ENCODE data around the gene MED17.
"Not testable (repeated sequence)": the region's sequence is repeated elsewhere in the genome, so short reads cannot be mapped to it uniquely, and the experiment has no call there.

MED17 gene

GRCh38 chr11:93759123-93759522, 25.0 kb upstream of the MED17 start:
- DNase-seq, result not testable (repeated sequence)

- DNase-seq, result no peak
Observed at GRCh38 chr11:93761910-93762309, 22.2 kb upstream of the MED17 start.

DNA sequence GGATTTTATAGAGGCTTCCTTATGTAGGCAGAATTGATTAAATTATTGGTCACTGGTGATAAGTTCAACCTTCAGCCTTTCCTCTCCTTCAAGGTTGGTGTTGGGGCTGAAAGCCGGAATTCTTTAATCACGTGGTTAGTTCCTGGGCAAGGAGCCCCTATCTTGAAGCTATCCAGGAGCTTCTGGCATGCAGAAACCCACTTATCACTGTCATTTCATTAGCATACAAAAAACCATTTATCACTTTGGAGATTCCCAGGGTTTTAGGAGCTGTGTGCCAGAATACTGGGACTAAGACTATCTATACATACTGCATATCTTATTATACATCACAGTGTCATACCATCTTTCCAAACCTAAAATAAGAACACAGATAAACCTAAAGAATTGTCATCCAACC, 18.5 kb upstream of the MED17 start:
- no peak for DNase-seq

DNA sequence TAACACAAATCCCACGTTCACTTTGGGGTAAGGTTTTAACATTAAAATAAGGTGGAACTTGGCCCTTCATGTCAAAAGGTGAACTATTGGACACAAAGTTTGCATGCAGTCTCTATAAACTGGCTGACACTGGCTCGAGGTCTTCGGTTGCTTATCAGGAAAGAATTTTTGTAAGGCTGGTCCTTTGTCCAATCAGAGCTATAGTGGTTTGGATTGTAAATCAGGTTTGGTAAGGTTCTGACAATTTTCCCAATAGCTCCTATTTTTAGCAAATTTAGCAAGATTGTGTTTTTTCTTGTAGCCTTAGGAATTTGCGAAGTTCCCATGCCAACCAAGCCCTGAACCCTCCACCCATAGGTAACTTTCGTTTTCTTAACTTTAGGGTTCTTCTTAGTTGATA, 17.6 kb upstream of the MED17 start:
- no peak for DNase-seq

GRCh38 chr11:93767018-93767417, 17.1 kb upstream of the MED17 start:
- no peak for DNase-seq

DNA sequence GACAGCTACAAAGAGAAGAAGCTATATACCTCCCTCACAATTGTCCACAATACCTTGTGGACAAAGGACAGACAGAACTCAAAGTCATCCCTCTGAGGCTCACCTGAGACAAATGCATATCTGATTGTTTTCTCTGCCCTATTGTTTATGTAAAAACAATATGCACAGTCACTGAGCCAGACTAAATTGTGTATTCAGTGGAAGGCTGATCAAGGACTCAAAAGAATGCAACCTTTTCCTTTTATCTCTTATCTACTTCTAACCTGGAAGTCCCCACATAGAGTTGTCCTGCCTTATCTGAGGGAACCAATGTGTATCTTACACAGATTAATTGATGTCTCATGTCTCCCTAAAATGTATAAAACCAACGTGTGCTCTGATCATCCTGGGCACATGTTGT, 13.9 kb upstream of the MED17 start:
- no peak for DNase-seq

DNA sequence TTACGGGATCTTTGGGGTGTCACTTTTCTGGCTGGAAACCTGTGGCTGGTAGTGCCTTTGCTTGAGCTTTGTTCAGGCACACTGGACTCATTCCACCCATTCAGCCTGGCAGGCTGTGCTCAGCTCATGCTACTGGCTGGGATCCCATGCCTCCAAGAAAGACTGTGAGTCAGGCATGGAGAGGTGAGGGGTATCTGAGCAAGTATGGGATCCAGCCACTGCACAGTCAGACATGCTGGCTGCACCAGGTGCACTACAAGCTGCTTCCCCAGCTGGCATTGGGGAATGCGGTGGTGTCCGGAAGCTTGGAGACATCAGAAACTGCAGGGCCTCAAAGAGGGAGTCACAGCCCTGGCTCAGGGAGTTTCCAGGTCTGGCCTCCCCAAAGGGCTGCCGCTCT, 12.0 kb upstream of the MED17 start:
- DNase-seq, result no peak

- no peak for DNase-seq
Observed at GRCh38 chr11:93773045-93773477, 11.0 kb upstream of the MED17 start.

GRCh38 chr11:93773601-93774200, 10.4 kb upstream of the MED17 start:
- no peak for DNase-seq

DNA sequence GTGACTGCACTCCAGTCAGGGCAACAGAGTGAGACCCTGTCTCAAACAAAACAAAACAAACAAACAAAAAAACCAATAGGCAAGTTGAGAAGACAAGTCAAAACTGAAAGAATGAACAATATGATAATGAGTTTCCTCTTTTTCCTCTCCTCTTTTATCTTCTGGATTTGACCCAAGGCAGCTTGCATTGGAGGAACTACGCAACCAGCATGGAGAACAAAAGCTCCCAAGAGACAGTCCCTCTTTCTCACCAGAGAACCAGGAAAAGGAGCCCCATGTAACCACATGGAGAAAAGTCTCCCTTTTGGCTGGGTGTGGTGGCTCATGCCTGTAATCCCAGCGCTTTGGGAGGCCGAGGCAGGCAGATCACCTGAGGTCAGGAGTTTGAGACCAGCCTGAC, 9.5 kb upstream of the MED17 start:
- not testable (repeated sequence) for DNase-seq

DNA sequence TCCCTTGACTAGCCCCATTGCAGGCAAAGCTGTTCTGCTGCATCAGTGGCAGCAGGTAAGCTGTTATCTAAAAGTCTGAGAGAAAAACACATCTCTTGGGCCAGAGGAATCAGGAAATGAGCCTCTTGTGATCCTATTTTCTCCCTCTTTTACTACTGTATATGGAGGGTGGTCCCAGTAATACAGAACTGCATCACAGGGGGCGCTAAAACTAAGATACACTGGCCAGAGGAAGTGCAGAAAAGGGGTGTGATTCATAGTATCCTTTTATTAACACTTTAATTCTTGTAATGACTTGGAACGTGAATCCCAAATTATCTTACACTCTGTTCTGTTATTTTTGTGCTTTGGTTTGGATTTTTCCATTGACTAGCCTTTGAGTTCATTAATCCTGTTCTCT, 8.8 kb upstream of the MED17 start:
- DNase-seq, result no peak

- DNase-seq, result no peak
Observed at GRCh38 chr11:93783362-93783761, 720 bp upstream of the MED17 start.

GRCh38 chr11:93783765-93784144, 327 bp upstream of the MED17 start:
- no peak for DNase-seq

DNA sequence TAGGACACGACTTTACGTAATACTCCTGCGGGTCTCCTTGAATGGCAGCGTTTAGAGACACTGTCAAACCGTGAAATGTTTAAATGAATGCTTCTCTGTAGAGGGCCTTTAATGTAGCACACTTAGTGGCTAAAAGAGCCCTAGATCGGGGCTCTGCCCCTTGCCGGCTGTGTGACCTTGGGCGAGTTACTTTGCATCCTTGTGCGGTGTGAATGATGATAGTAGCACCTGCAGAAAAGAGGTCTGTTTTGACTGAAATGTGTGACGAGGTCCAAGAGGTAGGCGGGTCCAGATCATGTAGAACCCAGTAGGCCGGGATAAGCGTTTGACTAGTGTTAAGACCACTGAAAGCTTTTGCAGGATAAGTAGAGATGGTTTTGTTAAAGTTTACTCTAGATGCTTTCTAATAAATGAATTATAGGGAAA, 866 bp downstream of the MED17 start:
- DNase-seq, result no peak

- no peak for DNase-seq
Observed at GRCh38 chr11:93791493-93791892, 7.4 kb downstream of the MED17 start.

- no peak for DNase-seq
Observed at GRCh38 chr11:93796441-93797231, 12.6 kb downstream of the MED17 start.

- no peak for DNase-seq
Observed at GRCh38 chr11:93801366-93801765, 17.3 kb downstream of the MED17 start.

GRCh38 chr11:93804879-93805278, 20.8 kb downstream of the MED17 start:
- DNase-seq, result no peak

DNA sequence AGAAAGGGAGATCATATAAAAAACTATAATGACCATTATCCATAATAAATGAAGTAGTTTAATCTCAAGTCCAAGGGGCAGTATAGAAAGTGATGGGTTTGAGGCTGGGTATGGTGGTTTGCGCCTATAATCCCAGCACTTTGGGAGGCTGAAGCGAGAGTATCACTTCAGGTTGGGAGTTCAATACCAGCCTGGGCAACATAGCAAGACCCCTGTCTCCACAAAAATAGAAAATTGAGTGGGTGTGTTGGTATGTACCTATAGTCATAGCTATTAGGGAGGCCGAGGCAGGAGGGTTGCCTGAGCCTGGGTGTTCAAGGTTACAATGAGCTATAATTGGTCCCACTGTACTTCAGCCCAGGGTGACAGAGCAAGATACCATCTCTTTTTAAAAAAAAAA, 23.9 kb downstream of the MED17 start:
- DNase-seq, result no peak

GRCh38 chr11:93813974-93814373, 29.9 kb downstream of the MED17 start:
- DNase-seq, result no peak

GRCh38 chr11:93814966-93815633, 31.0 kb downstream of the MED17 start:
- no peak for DNase-seq

DNA sequence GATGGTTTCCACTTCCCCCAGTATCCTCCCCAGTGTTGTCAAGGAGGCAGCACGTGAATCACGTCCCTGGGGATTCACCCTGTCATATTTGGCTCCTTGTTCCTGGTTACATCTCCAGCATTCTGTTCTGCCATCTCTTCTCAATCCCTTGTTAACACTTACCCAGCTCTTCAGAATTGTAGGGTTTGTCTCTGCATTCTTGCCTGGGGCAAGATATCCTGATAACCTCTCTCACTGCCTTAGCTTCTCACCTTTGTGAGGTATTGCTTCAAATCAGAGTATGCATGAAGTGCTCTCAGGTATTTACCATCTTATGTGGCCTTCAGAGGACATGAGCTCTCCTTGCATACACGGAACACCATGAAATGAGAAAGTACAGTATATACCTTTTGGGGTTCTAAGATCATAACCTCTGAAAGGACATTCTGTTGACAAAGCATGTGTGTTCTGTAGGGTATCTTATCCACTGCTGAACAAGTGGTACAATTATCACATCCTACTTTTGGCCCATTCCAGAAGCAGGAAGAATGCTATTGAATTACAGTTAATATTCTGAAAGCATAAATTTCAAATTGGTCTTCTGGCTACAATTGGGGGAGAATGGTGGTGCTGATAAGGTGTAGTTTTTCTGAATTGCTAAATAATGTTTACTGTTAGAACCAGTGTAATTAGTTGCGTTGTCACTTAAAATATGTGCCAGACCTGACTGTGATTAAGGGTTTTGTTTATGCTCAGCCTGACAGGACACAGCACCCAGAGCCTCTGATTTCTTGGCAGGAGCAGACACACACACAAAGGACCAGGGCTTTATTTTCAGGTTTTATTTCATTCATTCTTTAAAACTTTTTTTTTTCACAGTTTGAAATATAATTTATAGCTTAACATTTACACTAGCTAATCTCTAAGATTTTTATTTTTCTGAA, 33.6 kb downstream of the MED17 start:
- no peak for DNase-seq
